CD1c-positive myeloid dendritic cell (primary cell): ENCODE data around the gene TCTN1.
"Not testable (repeated sequence)": the region's sequence is repeated elsewhere in the genome, so short reads cannot be mapped to it uniquely, and the experiment has no call there.

ENCODE experiments used
- DNase-seq: peaks from one replicate; pipeline ENCODE4 v3.0.0-alpha.2; 2016; ENCODE audit errors: extremely low spot score

Gene TCTN1

GRCh38 chr12:110613771-110614684 is at the start of gene TCTN1:
TSS of gene TCTN1 (plus strand) at chr12:110614129. CDS start at chr12:110614183, 54 bp downstream.
- peak; percentile 96 for DNase-seq

GRCh38 chr12:110564471-110564991 is 49.4 kb upstream of the TCTN1 start:
- no peak for DNase-seq

GRCh38 chr12:110565894-110566871 is 47.7 kb upstream of the TCTN1 start:
- DNase-seq = no peak

GRCh38 chr12:110566993-110567392 is 46.9 kb upstream of the TCTN1 start:
- DNase-seq = no peak

GRCh38 chr12:110568752-110569151 is 45.2 kb upstream of the TCTN1 start:
- DNase-seq = no peak

GRCh38 chr12:110569838-110570237 is 44.1 kb upstream of the TCTN1 start:
- DNase-seq = not testable (repeated sequence)

- not testable (repeated sequence) for DNase-seq
These were observed 43.1 kb upstream of the TCTN1 start for GRCh38 chr12:110570798-110571197.

GRCh38 chr12:110574044-110574443 is 39.9 kb upstream of the TCTN1 start:
- DNase-seq = no peak

- not testable (repeated sequence) for DNase-seq
These were observed 39.2 kb upstream of the TCTN1 start for GRCh38 chr12:110574717-110575230.

- no peak for DNase-seq
These were observed 38.6 kb upstream of the TCTN1 start for GRCh38 chr12:110575326-110575725.

- no peak for DNase-seq
These were observed 37.4 kb upstream of the TCTN1 start for GRCh38 chr12:110576504-110576903.

- peak; percentile 88 for DNase-seq
These were observed 35.9 kb upstream of the TCTN1 start for GRCh38 chr12:110577864-110578693.

- no peak for DNase-seq
These were observed 35.0 kb upstream of the TCTN1 start for GRCh38 chr12:110578694-110579534.

GRCh38 chr12:110579535-110580253 is 34.2 kb upstream of the TCTN1 start:
- no peak for DNase-seq

- no peak for DNase-seq
These were observed 32.0 kb upstream of the TCTN1 start for GRCh38 chr12:110581931-110582275.

- DNase-seq = peak; percentile 87
These were observed 31.4 kb upstream of the TCTN1 start for GRCh38 chr12:110582276-110583136.

GRCh38 chr12:110583137-110584059 is 30.5 kb upstream of the TCTN1 start, which contains the start of gene PPTC7:
TSS of gene PPTC7 (minus strand) at chr12:110583318. CDS start at chr12:110583031, 287 bp downstream.
- peak; percentile 98 for DNase-seq
